GM21447 (cell line): Measurements from ENCODE around the gene FARS2.
A peak's percentile ranks its signal among the peaks of the same experiment; 100 is the strongest.

Experiments used
- ATAC-seq: cut with Tn5 transposase; IDR thresholded peaks from one replicate; pipeline ENCODE4 v1.9.1; 2021; ENCODE audit not compliant: unreplicated experiment

The FARS2 gene

DNA sequence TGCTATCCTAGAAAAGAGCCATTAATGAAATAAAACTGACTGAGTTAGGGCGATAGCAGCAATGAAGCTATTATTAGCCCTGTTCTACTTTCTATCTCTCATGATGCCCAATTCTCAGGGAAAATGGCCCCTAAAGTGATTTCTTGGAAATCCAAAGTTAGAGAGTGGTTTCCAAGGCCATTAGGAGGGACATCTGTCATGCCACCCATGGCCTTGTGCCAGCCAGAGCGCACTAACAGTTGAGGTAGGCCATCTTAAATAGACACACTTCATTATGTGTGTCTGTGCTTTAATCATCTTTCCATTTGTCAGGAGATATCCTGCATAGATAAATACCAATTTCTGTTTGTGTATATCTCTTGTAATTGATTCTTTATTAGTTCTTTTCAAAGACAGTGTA is 483.8 kb downstream of the FARS2 start:
- no peak for ATAC-seq

- ATAC-seq: no peak
Observed at GRCh38 chr6:5746053-5746758, 484.9 kb downstream of the FARS2 start.

GRCh38 chr6:5746759-5747130 is 485.4 kb downstream of the FARS2 start:
- no peak for ATAC-seq

GRCh38 chr6:5747379-5747778 is 486.1 kb downstream of the FARS2 start:
- no peak for ATAC-seq

DNA sequence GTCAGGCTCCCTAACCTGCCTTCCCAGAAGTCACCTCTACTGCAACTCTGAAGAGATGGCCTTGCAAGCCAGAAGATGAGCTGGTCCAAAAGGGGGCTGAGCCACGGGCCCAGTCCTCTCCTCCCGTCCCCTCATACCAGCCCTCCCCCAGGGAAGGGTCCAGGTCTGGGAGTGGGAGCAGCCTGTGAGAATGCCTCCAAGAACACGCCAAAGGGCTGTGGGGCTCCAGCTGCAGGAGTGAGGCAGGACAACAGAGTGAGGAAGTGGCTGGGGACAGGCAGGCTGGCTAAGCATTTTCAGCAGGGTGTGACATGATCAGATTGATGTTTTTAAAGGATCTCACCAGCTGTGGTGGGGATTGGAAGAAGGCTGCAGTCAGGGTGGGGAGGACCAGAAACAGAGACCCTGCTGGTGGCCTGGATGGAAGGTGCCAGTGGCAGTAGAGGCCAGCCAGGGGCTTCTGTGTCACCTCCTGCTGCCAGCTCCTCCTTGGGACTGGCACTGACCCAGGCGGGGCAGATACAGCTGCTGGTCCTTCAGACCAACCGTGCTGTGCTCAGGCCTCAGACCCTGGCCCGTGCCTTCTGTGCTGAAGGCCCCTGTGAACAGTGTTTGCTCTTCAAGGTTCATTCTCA is 487.8 kb downstream of the FARS2 start:
- no peak for ATAC-seq

GRCh38 chr6:5749651-5750215 is 488.4 kb downstream of the FARS2 start:
- no peak for ATAC-seq

- ATAC-seq: no peak
Observed at GRCh38 chr6:5751525-5752390, 490.4 kb downstream of the FARS2 start.

GRCh38 chr6:5752391-5752680 is 491.0 kb downstream of the FARS2 start:
- no peak for ATAC-seq

DNA sequence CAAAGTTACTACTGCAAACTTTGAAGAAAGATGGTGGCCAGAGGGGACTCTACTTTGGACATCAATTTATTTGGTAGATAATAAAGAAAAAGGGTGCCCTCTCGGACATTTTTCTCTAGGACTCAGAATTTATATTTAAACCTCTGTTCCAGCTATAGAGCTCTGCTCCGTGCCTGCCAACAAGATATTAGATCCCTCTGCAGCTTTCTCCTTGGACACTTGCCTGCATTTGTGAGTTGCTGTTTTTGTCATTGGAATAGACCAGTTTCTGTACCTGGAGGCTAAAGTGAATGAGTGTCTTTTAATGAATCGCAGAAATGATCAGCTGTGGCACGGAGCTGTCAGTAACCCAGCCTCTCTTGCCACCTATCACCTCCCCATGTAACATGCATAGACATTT is 491.9 kb downstream of the FARS2 start:
- no peak for ATAC-seq

GRCh38 chr6:5754904-5755303 is 493.6 kb downstream of the FARS2 start:
- no peak for ATAC-seq

GRCh38 chr6:5759571-5759970 is 498.3 kb downstream of the FARS2 start:
- no peak for ATAC-seq

DNA sequence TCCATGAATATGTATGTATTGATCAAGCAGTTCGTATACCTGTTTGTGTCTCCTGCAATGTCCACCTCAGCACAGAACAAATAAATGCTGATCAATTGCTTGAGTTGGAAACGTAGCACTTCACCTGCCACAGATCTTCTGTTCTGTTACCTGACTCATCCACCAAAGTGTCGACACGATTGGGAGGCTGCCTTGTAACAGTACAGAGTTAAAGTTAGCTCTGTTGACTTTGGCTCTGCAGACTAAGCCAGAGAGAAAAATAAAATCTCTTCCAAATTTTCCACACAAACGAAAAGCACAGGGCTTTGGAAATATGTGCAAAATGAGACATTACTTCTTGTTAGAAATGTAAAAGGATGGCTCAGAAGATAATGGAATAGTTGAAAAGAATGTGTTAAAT is 500.1 kb downstream of the FARS2 start:
- no peak for ATAC-seq

GRCh38 chr6:5762561-5762968 is 501.3 kb downstream of the FARS2 start:
- no peak for ATAC-seq

DNA sequence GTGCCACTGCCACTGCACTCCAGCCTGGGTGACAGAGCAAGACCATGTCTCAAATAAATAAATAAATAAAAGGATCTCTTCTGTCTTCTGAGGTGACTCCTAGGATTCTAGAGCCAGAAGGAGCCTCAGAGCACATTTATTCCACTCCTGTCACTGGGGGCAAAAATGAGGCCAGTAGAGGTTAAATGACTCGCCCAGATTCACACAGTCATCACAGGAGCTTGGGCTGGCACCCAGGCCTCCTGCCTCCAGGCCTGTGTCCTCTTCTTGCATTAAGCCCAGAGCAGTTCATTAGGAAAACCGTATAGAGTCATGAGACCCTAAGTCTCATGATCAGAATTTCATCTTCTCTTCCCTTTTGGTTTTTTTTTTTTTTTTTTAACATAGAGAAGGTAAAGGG is 502.1 kb downstream of the FARS2 start:
- ATAC-seq: no peak

- ATAC-seq: peak; percentile 62
Observed at GRCh38 chr6:5763871-5764270, 502.6 kb downstream of the FARS2 start.

DNA sequence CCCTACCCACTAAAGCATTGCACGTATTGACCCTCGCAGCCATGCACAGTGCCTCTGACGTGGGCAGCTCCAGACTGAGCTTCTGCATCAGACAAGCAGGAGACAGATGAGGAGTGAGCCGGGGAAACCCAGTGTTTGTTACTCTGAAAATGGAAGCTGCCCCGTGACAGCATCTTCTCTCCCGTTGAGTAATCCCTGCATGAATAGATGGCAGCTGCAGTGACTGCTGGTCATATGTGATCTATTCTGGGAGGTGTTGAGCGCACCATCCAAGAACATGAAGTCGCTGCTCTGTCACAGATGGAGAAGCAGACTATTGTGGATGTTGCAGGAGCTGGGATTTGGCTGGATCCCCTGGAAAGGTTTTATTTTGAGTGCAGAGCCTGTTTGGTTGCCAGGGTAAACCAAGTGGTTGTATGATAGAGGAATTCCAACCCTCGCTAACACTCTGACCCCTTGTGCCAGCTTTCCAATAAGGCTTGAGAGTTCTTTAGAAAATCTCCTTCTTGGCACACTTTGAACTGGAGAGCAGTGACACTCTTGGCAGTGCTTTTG is 503.2 kb downstream of the FARS2 start:
- ATAC-seq: peak; percentile 52

GRCh38 chr6:5765141-5765760 is 503.9 kb downstream of the FARS2 start:
- no peak for ATAC-seq

- no peak for ATAC-seq
Observed at GRCh38 chr6:5766260-5766659, 504.9 kb downstream of the FARS2 start.

- ATAC-seq: no peak
Observed at GRCh38 chr6:5767471-5767870, 506.2 kb downstream of the FARS2 start.

DNA sequence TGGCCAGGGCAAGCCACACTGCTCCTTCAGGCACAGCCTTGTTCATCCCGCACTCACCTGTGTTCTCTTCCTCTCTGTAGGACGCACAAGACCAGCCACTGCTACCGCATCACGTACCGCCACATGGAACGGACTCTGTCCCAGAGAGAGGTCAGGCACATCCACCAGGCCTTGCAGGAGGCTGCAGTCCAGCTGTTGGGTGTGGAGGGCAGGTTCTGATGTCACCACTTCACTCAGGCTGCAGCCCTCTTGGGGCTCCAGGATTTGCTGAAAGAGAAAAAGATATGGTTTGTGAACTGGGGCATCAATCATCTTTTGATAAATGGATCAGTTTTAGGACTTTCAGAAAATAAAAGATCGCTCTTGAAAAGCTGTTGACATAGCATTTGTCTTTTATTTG is 509.9 kb downstream of the FARS2 start:
- no peak for ATAC-seq

DNA sequence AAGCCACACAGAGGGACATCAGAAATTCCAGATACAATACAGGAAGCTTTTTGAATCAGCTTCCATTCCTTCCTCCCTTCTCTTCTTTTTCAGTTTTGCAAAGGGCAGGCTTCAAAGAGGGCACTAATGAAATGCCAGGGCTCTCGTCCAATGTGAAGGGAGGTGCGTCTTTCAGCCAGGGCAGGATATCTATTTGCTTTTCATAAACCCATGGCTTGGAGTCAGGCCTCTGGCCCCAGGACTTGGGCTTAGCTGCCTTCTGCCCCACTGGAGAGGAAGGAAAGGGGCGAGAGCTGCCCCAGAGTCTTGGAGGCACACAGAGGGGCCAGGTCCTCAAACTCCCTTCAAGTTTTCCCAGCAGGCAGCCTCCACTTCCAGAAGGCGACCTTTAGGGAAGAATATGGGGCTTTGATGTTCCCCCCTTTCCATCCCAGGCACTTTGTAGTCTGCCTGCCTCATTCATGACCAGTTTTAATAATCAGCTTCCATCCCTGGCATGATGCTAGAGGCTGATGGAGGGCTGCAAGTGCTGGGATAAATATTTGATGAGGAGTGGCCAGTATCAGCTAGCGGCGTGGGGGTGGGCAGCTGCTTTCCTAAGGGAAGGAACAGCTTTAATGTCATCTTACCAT is 510.6 kb downstream of the FARS2 start:
- no peak for ATAC-seq
